ENCODE data around the gene VAC14.
A peak's percentile ranks its signal among the peaks of the same experiment; 100 is the strongest.

Gene VAC14

DNA sequence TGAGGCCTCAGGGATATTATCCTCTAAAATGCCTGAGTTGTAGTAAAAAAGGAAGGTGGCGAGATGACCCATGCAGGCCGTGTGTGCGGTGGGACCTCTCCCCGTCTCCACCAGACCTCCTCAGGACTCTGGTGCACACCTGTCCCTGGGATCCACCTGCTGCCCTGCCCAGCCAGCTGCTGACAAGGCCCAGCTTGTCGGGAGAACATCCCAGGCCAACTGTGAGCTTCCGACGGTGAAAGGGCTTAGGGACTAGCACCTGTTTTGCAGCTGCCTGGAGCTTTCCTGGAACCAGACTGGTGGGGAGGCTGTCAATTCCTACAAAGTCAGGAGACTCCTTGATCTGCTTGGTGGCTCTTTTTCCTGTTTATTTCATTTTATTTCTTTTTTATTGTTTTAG is 143.0 kb downstream of the VAC14 start:
- TF ChIP-seq, protein P1, sequence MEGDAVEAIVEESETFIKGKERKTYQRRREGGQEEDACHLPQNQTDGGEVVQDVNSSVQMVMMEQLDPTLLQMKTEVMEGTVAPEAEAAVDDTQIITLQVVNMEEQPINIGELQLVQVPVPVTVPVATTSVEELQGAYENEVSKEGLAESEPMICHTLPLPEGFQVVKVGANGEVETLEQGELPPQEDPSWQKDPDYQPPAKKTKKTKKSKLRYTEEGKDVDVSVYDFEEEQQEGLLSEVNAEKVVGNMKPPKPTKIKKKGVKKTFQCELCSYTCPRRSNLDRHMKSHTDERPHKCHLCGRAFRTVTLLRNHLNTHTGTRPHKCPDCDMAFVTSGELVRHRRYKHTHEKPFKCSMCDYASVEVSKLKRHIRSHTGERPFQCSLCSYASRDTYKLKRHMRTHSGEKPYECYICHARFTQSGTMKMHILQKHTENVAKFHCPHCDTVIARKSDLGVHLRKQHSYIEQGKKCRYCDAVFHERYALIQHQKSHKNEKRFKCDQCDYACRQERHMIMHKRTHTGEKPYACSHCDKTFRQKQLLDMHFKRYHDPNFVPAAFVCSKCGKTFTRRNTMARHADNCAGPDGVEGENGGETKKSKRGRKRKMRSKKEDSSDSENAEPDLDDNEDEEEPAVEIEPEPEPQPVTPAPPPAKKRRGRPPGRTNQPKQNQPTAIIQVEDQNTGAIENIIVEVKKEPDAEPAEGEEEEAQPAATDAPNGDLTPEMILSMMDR (conservative IDR thresholded peaks at IDR 0.05; ENCODE audit: low read depth, low read length), result no peak
- DNase-seq (ENCODE audit: low read depth), result no peak
- no peak overlapping the region for H3K4me3 ChIP-seq (ENCODE audit: low read length)

DNA sequence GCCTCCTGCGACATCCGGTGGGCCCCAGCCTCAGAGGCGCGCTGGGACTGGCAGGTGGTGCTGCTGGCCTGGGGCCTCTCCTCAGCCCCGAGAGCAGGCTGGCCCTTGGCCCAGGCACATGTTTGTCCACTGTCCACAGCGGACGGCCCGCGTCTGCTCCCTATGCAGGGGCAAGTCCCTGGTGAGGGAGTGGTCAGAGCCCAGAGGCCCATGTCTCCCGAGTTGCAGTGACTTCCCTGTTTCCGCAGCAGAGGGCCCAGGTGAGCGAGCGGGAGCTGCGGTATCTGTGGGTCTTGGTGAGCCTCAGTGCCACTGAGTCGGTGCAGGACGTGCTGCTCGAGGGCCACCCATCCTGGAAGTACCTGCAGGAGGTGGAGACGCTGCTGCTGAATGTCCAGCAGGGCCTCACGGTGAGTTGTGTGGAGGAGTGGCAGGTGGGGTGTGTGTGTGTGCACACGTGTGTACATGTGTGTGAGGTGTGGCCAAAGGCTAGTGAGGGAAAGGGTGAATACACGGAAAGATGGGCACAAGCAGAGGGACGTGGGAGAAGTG is 144.2 kb downstream of the VAC14 start:
- TF ChIP-seq, protein P1 (conservative IDR thresholded peaks at IDR 0.05; ENCODE audit: low read depth, low read length), result no peak
- DNase-seq (ENCODE audit: low read depth), result no peak
- no peak overlapping the region for H3K4me3 ChIP-seq (ENCODE audit: low read length)

DNA sequence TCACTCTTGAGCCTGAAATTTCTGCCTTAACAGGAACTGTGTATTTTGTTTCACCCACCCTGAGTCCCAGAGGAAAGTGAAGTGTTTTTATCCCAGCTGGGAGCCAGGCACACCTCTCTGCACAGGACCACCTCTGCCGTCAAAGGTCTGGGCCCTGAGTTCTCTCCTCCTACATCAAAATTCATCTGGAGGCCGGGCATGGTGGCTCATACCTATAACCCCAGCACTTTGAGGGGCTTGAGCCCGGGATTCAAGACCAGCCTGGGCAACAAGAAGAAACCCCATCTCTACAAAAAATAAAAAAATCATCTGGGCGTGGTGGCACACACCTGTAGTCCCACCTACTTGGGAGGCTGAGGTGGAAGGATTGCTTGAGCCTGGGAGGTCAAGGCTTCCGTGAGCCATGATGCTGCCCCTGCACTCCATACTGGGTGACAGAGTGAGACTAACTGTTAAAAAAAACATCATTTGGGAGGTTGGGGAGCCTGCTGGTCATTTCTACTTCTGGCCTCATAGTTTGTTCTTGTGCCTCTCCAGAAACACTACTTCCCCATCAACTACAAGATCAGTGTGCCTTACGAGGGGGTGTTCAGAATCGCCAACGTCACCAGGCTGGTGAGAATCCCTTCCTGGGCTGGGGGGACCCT is 144.8 kb downstream of the VAC14 start:
- no peak overlapping the region for H3K4me3 ChIP-seq (ENCODE audit: low read length)
- TF ChIP-seq, protein P1 (conservative IDR thresholded peaks at IDR 0.05; ENCODE audit: low read depth, low read length), result no peak
- DNase-seq (ENCODE audit: low read depth), result no peak

DNA sequence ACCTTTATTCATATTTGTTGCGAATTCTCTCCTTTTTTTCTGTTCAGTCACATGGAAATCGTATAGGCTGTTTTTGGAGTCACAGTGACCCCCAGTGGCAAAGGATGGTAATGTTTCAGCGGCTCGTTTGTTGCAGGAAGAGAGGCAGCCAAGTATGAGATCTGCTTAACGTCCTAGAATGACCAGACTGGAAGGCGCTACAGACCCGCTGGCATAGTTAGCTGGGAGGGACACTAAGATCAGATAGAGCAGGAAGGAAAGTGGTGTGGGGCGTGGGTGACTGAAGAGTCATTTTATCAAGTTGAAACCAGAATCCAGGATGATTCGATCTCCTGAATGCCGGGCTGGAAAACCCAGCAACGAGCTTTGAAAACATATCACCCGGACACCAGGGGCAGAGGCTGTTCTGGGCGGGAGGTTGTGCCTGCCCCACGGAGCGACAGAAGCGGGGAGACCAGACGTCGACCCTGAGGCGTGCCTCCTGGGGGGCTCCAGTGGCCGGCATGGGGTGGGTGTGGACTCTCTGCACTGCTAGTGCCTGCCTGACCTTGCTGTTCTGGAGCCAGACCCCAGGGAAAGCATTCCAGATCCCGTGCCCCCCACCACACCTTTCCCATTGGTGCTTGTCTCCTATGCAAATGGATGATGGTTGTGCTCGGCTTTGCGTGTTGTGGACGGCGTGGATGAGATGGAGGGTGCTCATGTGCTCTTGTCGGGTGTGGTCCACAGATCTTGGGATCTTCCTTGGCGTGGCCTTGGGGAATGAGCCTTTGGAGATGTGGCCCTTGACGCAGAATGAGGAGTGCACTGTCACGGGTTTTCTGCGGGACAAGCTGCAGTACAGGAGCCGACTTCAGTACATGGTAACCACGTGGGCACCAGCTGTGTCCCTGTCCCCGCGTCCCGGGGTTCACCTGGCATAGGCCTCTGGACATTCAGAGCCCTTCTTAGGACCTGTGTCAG is 146.9 kb downstream of the VAC14 start:
- peak; percentile 36 for DNase-seq (ENCODE audit: low read depth)
- TF ChIP-seq, protein P1 (conservative IDR thresholded peaks at IDR 0.05; ENCODE audit: low read depth, low read length), result peak; percentile 86
- H3K4me3 ChIP-seq (ENCODE audit: low read length), result peak overlapping the region; percentile 25

DNA sequence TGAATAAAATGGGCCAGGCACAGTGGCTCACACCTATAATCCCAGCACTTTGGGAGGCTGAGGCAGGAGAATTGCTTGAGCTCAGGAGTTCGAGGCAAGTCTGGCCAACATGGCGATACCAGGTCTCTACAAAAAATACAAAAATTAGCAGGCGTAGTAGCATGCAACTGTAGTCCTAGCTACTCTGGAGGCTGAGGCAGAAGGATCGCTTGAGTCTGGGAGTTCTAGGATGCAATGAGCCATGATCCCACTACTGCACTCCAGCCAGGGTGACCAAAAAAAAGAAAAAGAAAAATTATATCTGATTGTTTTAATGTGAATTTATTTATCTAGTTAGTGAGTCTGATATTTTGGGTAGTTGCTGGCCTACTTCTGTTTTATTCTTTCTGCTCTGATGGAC is 147.6 kb downstream of the VAC14 start:
- no peak overlapping the region for H3K4me3 ChIP-seq (ENCODE audit: low read length)
- DNase-seq (ENCODE audit: low read depth), result no peak
- TF ChIP-seq, protein P1 (conservative IDR thresholded peaks at IDR 0.05; ENCODE audit: low read depth, low read length), result no peak

DNA sequence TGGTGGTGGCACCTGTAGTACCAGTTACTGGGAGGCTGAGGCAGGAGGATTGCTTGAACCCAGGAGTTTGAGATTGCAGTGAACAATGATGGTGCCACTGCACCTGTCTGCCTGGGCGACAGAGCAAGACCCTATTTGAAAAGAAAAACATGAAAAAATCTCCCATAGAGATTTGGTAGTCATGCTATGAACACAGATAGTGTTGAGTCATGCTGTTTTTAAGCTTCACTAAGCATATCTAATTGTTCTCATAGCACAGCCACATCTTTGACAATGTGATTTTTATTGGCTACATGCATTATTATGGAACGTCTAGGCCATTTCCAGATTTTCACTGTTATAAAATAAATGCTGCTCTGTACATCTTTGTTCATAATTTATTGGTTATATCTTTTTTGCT is 148.6 kb downstream of the VAC14 start:
- TF ChIP-seq, protein P1 (conservative IDR thresholded peaks at IDR 0.05; ENCODE audit: low read depth, low read length), result no peak
- no peak for DNase-seq (ENCODE audit: low read depth)
- no peak overlapping the region for H3K4me3 ChIP-seq (ENCODE audit: low read length)

Data from retinal pigment epithelial cell (primary cell).